GM12891 (cell line): ENCODE data around the gene USP31.

Experiments used
- POLR2A ChIP-seq: IDR thresholded peaks from 2 replicates; pipeline ENCODE4 v1.6.1; 2011; ENCODE audit warnings: low read depth, low read length, control low read depth
- POU2F2 ChIP-seq: IDR thresholded peaks from 2 replicates; pipeline ENCODE4 v1.6.1; 2011; ENCODE audit warnings: low read depth, mild to moderate bottlenecking, control low read depth, low read length, moderate library complexity
- TAF1 ChIP-seq: IDR thresholded peaks from 2 replicates; pipeline ENCODE4 v1.6.1; 2011; ENCODE audit warnings: low read depth, low read length, control low read depth

DNA sequence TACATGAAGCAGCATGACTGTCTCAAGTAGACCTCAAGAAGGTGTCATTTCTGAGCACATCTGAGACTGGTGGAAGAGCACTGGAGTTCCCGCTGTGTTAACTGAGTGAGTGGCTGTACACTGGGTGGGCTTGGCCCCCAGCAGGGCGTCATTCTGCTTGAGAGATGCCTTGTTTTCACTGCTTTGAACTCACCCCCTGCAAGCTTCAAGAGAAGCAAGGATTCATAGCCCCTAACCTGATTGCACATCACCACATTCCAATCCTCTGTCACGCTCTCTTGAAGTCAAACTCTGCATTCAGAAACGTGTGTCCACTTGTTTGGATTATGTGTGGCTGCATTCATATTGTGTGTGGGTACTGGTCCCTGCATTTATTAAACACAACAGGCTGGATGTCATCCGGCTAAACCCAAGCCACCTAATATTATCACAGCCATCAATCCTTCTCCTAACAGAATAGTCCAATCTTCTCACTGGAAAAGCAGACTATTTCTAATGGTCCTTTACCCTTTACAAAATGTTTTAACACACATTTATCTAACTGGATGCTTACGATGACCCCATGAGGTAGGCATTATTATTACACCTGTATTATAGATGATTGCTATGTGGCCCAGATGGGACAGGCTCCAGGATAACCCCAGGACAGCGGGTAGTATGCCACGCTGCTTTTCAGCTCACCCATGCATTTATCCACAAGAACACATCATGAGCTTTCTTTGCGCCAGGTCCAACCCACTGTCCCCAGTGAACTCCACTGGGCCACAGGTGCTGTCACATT is 76.3 kb downstream of the USP31 start:
- TF ChIP-seq POU2F2 (no peak), POLR2A (no peak), TAF1 (no peak)
